Glutamatergic neuron (in vitro differentiated cells): ENCODE data around the gene RAB11FIP3. TPM values are rescaled to one million over a fixed set of nuclear protein-coding genes. Genes with fewer than 3 reads are reported as not detected.
"Not testable (repeated sequence)": the region's sequence is repeated elsewhere in the genome, so short reads cannot be mapped to it uniquely, and the experiment has no call there.

Source experiments
- DNase-seq: peaks from one replicate; pipeline ENCODE4 v3.0.0; 2022
- H3K27ac Mint-ChIP-seq: one replicate; pipeline ENCODE4 v1.8.0; 2020; ENCODE audit warnings: mild to moderate bottlenecking, mixed read lengths, inconsistent platforms; ENCODE audit not compliant: unreplicated experiment
- H3K27me3 Mint-ChIP-seq: one replicate; pipeline ENCODE4 v1.8.0; 2020; ENCODE audit warnings: mild to moderate bottlenecking, moderate library complexity, mixed read lengths, inconsistent platforms; ENCODE audit not compliant: unreplicated experiment
- H3K36me3 Mint-ChIP-seq: one replicate; pipeline ENCODE4 v1.8.0; 2020; ENCODE audit warnings: mild to moderate bottlenecking, mixed read lengths, inconsistent platforms; ENCODE audit not compliant: unreplicated experiment
- H3K4me1 Mint-ChIP-seq: one replicate; pipeline ENCODE4 v1.8.0; 2020; ENCODE audit warnings: mild to moderate bottlenecking, low read depth, mixed read lengths, inconsistent platforms; ENCODE audit not compliant: unreplicated experiment
- H3K4me3 Mint-ChIP-seq: one replicate; pipeline ENCODE4 v1.8.0; 2020; ENCODE audit warnings: mild to moderate bottlenecking, mixed read lengths, inconsistent platforms; ENCODE audit not compliant: unreplicated experiment
- H3K9me3 Mint-ChIP-seq: one replicate; pipeline ENCODE4 v1.8.0; 2020; ENCODE audit warnings: mild to moderate bottlenecking, moderate library complexity, mixed read lengths, inconsistent platforms; ENCODE audit not compliant: unreplicated experiment
- total RNA-seq: library from RNA; stranded (reverse); fragmentation: NEBNext Ultra II Directional; extraction: Animal tissue kit (Norgen Biotek cat#: 25700); gene quantifications from one replicate; pipeline ENCODE4 v1.2.1, GENCODE V29; 2021; ENCODE audit not compliant: unreplicated experiment
- TF ChIP-seq, protein P1 (sequence below): fragments of 200-600 bp; sonication (generic); IDR thresholded peaks from one replicate; pipeline ENCODE4 v1.5.0; 2021; ENCODE audit not compliant: partially characterized antibody, unreplicated experiment

Gene RAB11FIP3
- total RNA-seq, 1 donor from 2014 or later = 103 TPM

DNA sequence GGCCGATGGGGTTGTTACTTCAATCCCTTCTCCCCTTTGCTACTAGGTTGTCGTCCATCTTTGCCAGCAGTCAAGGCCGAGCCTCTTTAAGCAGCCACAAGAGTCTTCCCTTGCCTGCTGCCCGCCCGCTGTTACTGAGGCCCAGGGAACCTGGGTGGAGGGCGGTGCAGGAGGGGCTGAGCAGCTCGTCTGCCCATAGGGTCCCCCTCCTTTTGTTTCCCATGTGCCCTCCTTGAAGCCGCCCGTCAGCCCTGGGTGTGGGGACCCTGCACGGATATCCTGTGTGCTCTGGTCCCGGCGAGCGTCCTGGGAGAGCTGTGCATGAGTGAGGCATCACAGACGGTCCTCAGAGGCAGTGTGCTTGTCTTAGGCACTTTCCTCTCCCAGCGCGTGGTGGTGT is 64.2 kb downstream of the RAB11FIP3 start:
- Mint-ChIP-seq H3K9me3 (peaks cover 4% of the 10 kb centered on the region), H3K27ac (no peak overlapping the region), H3K4me1 (peaks cover 2% of the 10 kb centered on the region), H3K4me3 (no peak overlapping the region), H3K27me3 (peaks cover 3% of the 10 kb centered on the region), H3K36me3 (no peaks in the 10 kb centered on the region)
- no peak for DNase-seq
- TF ChIP-seq, protein P1, sequence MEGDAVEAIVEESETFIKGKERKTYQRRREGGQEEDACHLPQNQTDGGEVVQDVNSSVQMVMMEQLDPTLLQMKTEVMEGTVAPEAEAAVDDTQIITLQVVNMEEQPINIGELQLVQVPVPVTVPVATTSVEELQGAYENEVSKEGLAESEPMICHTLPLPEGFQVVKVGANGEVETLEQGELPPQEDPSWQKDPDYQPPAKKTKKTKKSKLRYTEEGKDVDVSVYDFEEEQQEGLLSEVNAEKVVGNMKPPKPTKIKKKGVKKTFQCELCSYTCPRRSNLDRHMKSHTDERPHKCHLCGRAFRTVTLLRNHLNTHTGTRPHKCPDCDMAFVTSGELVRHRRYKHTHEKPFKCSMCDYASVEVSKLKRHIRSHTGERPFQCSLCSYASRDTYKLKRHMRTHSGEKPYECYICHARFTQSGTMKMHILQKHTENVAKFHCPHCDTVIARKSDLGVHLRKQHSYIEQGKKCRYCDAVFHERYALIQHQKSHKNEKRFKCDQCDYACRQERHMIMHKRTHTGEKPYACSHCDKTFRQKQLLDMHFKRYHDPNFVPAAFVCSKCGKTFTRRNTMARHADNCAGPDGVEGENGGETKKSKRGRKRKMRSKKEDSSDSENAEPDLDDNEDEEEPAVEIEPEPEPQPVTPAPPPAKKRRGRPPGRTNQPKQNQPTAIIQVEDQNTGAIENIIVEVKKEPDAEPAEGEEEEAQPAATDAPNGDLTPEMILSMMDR = no peak

DNA sequence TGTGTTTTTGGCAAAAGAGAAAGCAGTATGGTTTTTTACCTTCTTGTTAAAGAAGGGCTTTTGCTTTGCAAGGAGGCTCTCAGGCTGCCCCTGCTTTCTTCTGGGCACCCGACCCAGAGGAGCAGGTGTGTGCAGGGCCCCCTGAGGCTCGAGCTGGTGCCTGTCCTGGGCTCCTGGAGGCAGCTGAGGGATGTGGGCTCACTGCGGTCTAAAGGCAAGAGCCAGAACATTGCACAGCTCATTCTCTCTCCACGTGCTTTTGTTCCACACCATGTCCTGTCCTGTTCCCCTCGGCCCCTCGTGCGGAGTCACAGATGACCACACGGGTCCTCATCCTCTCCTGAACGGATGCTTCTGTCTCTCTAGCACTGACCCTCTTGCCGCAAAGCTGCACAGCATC is 65.3 kb downstream of the RAB11FIP3 start:
- Mint-ChIP-seq H3K27ac (no peak overlapping the region), H3K27me3 (peaks cover 3% of the 10 kb centered on the region), H3K4me1 (peaks cover 2% of the 10 kb centered on the region)

DNA sequence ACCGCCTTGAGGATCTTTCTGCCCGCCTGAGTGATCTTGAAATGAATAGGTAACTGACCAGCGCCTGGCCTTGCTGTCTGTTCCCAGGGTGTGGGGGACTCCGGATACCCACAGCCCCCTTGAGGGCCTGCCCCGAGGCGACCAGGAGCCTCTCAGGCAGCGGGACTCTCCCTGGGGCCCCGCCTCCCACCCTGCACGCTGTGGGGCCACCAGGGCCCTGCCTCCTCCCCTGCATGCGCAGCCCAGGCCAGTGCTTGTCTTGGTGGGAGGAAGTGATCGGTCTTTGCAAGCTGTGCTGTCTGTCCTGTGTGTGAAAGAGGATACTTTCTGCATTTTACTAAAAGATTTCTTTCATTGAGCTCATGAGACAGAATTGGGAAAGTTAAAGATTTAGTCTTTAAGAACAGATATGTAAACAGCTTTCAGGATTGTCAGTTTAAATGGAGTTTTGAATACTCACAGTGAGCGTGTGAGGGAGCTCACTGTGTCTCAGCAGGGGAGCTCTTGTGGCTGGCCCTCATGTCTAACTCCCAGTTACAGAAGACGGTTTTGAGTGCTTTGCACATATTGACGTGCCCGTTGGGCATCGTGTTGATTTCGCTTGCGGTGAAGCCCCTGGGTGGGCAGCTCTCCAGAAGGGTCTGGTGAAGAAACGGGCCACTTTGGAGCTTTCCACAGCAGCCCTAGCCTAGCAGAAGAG is 65.9 kb downstream of the RAB11FIP3 start:
- Mint-ChIP-seq H3K36me3 (no peaks in the 10 kb centered on the region), H3K27ac (no peak overlapping the region), H3K4me3 (no peak overlapping the region), H3K4me1 (peaks cover 2% of the 10 kb centered on the region), H3K27me3 (peaks cover 4% of the 10 kb centered on the region), H3K9me3 (peaks cover 6% of the 10 kb centered on the region)
- no peak for DNase-seq
- TF ChIP-seq, protein P1 = no peak

More for the DNA sequence above, 65.3 kb downstream of the RAB11FIP3 start:
- no peaks in the 10 kb centered on the region for H3K36me3 Mint-ChIP-seq
- DNase-seq = no peak
- H3K4me3 Mint-ChIP-seq = no peak overlapping the region
- TF ChIP-seq, protein P1 = no peak
- peaks cover 6% of the 10 kb centered on the region for H3K9me3 Mint-ChIP-seq

DNA sequence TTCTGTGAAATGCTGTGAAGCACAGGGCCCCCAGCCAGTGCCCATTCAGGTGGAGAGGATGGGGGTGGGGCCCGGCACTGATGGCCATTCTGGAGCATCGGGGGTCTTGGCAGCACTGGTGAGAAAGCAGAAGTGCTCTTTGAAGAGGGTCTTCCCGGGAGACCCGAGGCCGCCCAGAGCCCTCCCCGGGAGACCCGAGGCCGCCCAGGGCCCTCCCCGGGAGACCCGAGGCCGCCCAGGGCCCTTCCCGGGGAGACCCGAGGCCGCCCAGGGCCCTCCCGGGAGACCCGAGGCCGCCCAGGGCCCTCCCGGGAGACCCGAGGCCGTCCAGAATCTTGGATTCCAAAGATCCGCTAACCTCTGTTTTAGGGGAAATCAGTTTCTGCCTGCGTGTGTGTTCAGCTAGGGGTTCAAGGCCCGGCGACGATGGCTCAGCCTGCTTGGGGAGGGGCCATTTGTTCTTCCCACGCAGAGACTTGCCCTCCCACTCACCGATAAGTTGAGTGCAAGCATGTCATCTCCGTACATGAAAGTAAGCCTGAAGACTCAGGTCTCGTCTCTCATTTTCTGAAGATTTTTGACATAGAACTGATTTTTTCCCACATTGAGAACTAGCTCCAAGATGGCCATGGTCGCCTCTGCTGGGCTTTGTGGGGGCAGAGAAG is 66.9 kb downstream of the RAB11FIP3 start:
- peaks cover 9% of the 10 kb centered on the region for H3K36me3 Mint-ChIP-seq
- TF ChIP-seq, protein P1 = no peak
- no peak for DNase-seq
- peak overlapping the region; percentile 38 for H3K27ac Mint-ChIP-seq
- peaks cover 2% of the 10 kb centered on the region for H3K4me1 Mint-ChIP-seq
- H3K27me3 Mint-ChIP-seq = peaks cover 4% of the 10 kb centered on the region
- peaks cover 6% of the 10 kb centered on the region for H3K9me3 Mint-ChIP-seq
- no peak overlapping the region for H3K4me3 Mint-ChIP-seq

DNA sequence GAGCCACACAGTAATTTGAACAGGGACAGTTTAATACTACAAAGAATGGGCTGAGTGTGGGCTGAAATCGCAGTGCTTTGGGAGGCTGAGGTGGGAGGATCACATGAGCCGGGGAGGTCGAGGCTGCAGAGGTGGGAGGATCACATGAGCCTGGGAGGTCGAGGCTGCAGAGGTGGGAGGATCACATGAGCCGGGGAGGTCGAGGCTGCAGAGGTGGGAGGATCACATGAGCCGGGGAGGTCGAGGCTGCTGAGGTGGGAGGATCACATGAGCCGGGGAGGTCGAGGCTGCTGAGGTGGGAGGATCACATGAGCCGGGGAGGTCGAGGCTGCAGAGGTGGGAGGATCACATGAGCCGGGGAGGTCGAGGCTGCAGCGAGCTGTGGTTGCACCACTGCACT is 69.2 kb downstream of the RAB11FIP3 start:
- H3K4me3 Mint-ChIP-seq, DNase-seq, H3K27me3 Mint-ChIP-seq, H3K27ac Mint-ChIP-seq, H3K4me1 Mint-ChIP-seq, H3K9me3 Mint-ChIP-seq: not testable (repeated sequence)
- H3K36me3 Mint-ChIP-seq = peaks cover 12% of the 10 kb centered on the region
